Suprapubic skin (tissue), 4 donors: ENCODE data around the gene WDR33.

Experiments used
- EP300 ChIP-seq: sonication (generic); formaldehyde crosslinking; IDR thresholded peaks from one replicate; pipeline ENCODE4 v1.6.1; 2017; ENCODE audit warnings: antibody characterized with exemption
- POLR2A ChIP-seq, 2 donors: fragments of 450-650 bp; IDR thresholded peaks; one replicate each; pipeline ENCODE4 v1.6.1; 2017; ENCODE audit warnings: antibody characterized with exemption in 2 of 2, mild to moderate bottlenecking in 2 of 2, moderate library complexity in 2 of 2
- POLR2AphosphoS5 ChIP-seq, 3 donors: sonication (generic); formaldehyde crosslinking; IDR thresholded peaks; one replicate each; pipeline ENCODE4 v1.6.1; 2017; ENCODE audit warnings: antibody characterized with exemption in 3 of 3
- TF ChIP-seq, protein P1 (sequence below), 2 donors: fragments of 200-600 bp in 1 of 2; fragments of 450-650 bp in 1 of 2; sonication (generic) in 1 of 2; IDR thresholded peaks; one replicate each; pipeline ENCODE4 v1.5.1; 2016 to 2019; ENCODE audit warnings: antibody characterized with exemption in 2 of 2, mild to moderate bottlenecking in 1 of 2, moderate library complexity in 1 of 2

DNA sequence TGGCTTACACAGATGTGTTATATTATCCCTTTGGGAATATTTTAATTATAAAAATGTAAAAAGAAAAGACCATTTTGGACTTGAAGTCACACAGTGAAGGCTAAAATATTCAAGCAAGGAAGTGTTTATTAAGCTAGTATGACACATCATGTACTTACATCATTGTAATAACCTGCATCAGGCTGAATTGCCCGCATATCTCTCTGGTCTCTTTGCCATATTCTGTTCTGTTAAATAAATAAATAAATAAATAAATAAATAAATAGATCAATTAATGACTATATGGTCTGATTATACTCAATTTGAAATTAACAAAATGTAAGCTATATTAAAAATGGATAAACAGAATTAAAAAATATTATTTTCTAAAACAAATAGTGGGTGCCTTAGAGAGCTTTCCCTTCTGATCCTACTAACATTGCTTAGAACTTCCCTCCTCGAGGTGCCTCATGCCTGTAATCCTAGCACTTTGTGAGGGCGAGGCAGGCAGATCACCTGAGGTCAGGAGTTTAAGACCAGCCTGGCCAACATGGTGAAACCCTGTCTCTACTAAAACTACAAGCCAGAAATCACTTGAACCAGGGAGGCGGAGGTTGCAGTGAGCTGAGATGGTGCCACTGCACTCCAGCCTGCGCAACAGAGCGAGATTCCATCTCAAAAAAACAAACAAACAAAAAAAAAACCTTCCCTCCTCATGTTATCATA lies 42.0 kb downstream of the WDR33 start:
- TF ChIP-seq POLR2A (IDR thresholded peaks at IDR 0.05) = no peak
- TF ChIP-seq, protein P1, sequence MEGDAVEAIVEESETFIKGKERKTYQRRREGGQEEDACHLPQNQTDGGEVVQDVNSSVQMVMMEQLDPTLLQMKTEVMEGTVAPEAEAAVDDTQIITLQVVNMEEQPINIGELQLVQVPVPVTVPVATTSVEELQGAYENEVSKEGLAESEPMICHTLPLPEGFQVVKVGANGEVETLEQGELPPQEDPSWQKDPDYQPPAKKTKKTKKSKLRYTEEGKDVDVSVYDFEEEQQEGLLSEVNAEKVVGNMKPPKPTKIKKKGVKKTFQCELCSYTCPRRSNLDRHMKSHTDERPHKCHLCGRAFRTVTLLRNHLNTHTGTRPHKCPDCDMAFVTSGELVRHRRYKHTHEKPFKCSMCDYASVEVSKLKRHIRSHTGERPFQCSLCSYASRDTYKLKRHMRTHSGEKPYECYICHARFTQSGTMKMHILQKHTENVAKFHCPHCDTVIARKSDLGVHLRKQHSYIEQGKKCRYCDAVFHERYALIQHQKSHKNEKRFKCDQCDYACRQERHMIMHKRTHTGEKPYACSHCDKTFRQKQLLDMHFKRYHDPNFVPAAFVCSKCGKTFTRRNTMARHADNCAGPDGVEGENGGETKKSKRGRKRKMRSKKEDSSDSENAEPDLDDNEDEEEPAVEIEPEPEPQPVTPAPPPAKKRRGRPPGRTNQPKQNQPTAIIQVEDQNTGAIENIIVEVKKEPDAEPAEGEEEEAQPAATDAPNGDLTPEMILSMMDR (IDR thresholded peaks at IDR 0.05) = no peak
- no peak for TF ChIP-seq POLR2AphosphoS5 (IDR thresholded peaks at IDR 0.05)
- no peak for TF ChIP-seq EP300
